Fibroblast of pulmonary artery (primary cell): ENCODE results near the gene ANKRD33B.
A peak's percentile ranks its signal among the peaks of the same experiment; 100 is the strongest.

ENCODE experiments used
- DNase-seq: peaks from one replicate; pipeline ENCODE4 v3.0.0-alpha.2; 2010; ENCODE audit warnings: low read depth
- H3K4me3 ChIP-seq: replicated peaks from 2 replicates; pipeline ENCODE4 v1.5.1; 2011; ENCODE audit warnings: low read depth, mild to moderate bottlenecking, control low read depth, low read length, moderate library complexity
- TF ChIP-seq, protein P1 (sequence below): IDR thresholded peaks from 2 replicates; pipeline ENCODE4 v1.5.1; 2011; ENCODE audit warnings: mild to moderate bottlenecking, control low read depth, low read length, inconsistent platforms; ENCODE audit errors: missing control alignments

Gene ANKRD33B

DNA sequence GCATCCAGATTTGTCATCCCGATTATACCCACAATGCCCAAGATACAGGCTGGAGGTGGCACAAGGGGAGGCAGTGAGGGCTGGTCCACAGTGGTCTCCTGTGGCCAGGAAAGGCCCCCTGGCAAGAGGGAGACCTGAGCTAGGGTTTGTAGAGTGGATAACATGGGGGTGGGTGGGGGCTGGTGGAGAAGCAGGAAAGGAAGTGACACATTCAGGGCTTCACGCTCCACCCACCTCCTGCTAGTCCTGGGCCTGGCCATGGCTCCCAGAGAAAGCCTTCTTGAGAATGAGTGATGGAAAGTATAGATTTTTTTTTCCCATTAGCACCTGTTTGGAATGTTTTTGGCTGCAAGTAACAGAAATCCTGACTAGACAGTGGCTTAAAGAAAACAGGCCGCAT, 81.3 kb downstream of the ANKRD33B start:
- TF ChIP-seq, protein P1, sequence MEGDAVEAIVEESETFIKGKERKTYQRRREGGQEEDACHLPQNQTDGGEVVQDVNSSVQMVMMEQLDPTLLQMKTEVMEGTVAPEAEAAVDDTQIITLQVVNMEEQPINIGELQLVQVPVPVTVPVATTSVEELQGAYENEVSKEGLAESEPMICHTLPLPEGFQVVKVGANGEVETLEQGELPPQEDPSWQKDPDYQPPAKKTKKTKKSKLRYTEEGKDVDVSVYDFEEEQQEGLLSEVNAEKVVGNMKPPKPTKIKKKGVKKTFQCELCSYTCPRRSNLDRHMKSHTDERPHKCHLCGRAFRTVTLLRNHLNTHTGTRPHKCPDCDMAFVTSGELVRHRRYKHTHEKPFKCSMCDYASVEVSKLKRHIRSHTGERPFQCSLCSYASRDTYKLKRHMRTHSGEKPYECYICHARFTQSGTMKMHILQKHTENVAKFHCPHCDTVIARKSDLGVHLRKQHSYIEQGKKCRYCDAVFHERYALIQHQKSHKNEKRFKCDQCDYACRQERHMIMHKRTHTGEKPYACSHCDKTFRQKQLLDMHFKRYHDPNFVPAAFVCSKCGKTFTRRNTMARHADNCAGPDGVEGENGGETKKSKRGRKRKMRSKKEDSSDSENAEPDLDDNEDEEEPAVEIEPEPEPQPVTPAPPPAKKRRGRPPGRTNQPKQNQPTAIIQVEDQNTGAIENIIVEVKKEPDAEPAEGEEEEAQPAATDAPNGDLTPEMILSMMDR = no peak
- no peak for DNase-seq
- no peak overlapping the region for H3K4me3 ChIP-seq

DNA sequence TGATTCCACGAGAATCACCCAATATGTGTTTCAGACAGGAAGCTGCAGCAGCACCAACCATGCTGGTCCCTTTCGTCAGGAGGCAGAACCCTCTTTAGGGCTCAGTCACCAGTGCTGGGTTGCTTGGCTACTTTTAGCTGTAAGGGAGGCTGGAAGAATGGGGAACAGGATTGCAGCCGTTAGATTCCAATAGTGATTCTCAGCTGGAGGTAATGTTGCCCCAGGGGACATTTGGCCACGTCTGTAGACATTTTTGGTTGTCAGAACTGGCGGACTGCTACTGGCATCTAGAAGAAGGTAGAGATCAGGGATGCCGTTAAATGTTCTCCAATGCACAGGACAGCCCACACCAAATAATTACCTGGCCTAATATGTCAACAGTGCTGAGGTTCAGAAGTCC, 81.8 kb downstream of the ANKRD33B start:
- TF ChIP-seq, protein P1 = no peak
- no peak overlapping the region for H3K4me3 ChIP-seq
- DNase-seq = no peak

DNA sequence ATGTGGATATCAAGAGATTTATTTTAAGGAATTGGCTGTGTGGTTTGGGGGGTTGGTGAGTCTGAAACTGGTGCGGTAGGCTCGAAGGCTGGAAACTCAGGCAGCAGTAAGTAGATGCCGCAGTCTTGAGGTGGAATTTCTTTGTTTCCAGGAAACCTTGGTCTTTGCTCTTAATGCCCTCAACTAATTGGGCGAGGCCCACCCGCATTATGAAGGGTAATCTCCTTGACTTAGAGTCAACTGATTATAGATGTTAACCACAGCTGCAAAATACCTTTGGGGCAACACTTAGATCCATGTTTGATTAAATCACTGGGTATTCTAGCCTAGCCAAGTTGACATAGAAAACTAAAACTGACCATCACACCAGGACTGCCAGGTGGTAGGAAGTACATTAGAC, 83.8 kb downstream of the ANKRD33B start:
- no peak overlapping the region for H3K4me3 ChIP-seq
- DNase-seq = no peak
- TF ChIP-seq, protein P1 = no peak

DNA sequence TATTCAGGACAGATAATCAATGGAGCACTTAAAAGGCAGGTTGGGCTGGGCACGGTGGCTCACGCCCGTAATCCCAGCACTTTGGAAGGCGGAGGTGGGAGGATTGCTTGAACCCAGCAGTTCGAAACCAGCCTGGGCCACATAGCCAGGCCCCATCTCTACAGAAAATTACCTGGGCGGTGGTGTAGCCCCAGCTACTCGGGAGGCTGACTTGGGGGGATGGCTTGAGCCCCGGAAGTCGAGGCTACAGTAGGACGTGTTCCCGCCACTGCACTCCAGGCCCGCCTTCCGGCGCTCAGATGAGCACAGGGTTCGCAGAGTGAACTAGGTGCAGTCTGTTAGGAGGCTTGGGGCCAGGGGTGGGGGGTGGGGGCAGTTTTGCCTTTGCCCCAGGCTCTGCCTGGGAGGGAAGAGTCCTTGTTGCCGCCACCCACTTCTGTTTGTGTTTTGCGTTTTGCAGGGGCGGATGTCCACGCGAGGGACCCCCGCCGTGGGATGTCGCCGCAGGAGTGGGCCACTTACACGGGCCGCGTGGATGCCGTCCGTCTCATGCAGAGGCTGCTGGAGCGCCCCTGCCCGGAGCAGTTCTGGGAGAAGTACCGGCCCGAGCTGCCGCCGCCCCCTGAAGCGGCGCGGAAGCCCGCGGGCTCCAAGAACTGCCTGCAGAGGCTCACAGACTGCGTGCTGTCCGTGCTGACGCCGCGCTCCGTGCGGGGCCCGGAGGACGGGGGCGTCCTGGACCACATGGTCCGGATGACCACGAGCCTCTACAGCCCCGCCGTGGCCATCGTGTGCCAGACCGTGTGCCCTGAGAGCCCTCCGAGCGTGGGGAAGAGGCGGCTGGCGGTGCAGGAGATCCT, 85.2 kb downstream of the ANKRD33B start:
- H3K4me3 ChIP-seq = no peak overlapping the region
- no peak for DNase-seq
- TF ChIP-seq, protein P1 = no peak

DNA sequence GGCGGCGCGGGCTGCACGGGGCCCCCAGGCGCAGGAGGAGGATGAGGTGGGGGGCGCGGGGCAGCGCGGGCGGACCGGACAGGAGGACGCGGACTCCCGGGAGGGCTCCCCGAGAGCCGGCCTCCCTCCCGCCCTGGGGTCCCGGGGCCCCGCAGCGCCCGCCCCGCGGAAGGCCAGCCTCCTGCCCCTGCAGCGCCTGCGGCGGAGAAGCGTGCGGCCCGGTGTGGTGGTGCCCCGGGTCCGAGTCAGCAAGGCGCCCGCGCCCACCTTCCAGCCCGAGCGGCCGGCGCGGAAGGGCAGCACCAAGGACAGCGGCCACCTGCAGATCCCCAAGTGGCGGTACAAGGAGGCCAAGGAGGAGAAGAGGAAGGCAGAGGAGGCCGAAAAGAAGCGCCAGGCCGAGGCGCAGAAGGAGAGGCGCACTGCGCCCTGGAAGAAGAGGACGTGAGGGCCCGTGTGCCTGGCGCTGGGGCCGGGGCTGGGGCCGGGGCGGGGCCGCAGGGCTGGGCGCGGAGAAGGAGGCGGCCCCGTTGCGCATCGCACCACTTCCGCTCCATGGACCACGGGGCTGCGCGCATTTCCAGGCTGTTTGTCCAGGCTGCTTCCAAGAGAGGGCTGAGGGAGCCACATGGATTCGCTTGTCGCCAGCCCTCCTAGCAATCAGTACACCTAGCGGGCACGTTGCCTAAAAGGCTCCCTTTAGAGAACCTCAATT, 86.0 kb downstream of the ANKRD33B start:
- TF ChIP-seq, protein P1 = no peak
- peak; percentile 41 for DNase-seq
- no peak overlapping the region for H3K4me3 ChIP-seq

DNA sequence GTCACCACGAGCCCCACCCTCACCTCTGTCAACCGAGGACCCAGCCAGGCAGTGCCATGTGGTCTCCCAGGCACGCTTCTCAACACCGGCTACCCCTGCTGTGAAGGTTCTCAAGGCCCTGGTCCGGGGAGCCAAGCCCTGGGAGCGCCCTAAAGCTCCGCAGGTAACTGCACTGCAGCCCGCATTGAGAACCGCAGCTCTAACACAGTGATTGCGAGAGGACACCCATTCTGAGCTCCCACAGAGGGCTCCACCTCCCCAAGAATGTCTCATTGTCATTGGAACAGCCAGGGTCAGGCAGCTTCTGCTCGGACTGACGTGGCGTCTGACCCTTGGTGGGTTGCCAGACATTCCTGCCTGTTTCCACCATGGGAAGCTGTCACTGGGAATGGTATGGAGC, 88.3 kb downstream of the ANKRD33B start:
- TF ChIP-seq, protein P1 = no peak
- DNase-seq = no peak
- no peak overlapping the region for H3K4me3 ChIP-seq
